Measurements from ENCODE around the gene CTIF. TPM values are rescaled to one million over a fixed set of nuclear protein-coding genes. Genes with fewer than 3 reads are reported as not detected.

CTIF gene
- total RNA-seq, 3 donors from 2014 or later = 13.2 to 50.3 (median 19.6) TPM

DNA sequence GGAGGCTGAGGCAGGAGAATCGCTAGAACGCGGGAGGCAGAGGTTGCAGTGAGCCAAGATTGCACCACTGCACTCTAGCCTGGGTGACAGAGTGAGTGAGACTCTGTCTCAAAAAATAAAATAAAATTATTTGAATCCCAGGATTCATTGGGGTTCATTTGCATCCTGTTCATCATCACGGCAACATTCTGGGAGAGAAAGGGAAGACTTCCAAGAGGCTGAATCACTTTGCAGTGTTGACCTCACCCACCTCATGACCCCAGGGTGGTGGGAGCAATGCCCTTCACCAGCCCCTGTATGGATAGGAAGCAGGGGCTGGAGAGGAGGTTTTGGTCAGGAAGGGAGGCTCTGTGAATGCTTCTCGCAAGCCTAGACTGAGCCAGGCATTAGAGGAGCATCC is 195.6 kb downstream of the CTIF start:
- DNase-seq = no peak
- H3K36me3 ChIP-seq (ENCODE audit: low read depth) = no peaks in the 10 kb centered on the region
- intact Hi-C loops (cut with DNase I, micrococcal nuclease) = no loop called here
- H3K9me3 ChIP-seq = no peaks in the 10 kb centered on the region
- H3K4me3 ChIP-seq = no peak overlapping the region
- ATAC-seq = no peak
- no peak for TF ChIP-seq CTCF (IDR thresholded peaks at IDR 0.05)
- H3K4me1 ChIP-seq (ENCODE audit: low read depth) = no peaks in the 10 kb centered on the region

GRCh38 chr18:48735080-48735676 is 196.3 kb downstream of the CTIF start:
- ATAC-seq (no peak), DNase-seq (no peak)
- H3K36me3 ChIP-seq (ENCODE audit: low read depth) = no peaks in the 10 kb centered on the region
- H3K4me1 ChIP-seq (ENCODE audit: low read depth) = no peaks in the 10 kb centered on the region
- H3K4me3 ChIP-seq = no peak overlapping the region
- intact Hi-C loops (cut with DNase I, micrococcal nuclease) = no loop called here
- H3K9me3 ChIP-seq = no peaks in the 10 kb centered on the region
- TF ChIP-seq CTCF (IDR thresholded peaks at IDR 0.05) = no peak

GRCh38 chr18:48735681-48736255 is 196.9 kb downstream of the CTIF start:
- ATAC-seq (no peak), DNase-seq (no peak)
- no peaks in the 10 kb centered on the region for H3K9me3 ChIP-seq
- no peak overlapping the region for H3K4me3 ChIP-seq
- no peaks in the 10 kb centered on the region for H3K4me1 ChIP-seq (ENCODE audit: low read depth)
- no peaks in the 10 kb centered on the region for H3K36me3 ChIP-seq (ENCODE audit: low read depth)
- no peak for TF ChIP-seq CTCF (IDR thresholded peaks at IDR 0.05)
- intact Hi-C loops (cut with DNase I, micrococcal nuclease) = no loop called here

DNA sequence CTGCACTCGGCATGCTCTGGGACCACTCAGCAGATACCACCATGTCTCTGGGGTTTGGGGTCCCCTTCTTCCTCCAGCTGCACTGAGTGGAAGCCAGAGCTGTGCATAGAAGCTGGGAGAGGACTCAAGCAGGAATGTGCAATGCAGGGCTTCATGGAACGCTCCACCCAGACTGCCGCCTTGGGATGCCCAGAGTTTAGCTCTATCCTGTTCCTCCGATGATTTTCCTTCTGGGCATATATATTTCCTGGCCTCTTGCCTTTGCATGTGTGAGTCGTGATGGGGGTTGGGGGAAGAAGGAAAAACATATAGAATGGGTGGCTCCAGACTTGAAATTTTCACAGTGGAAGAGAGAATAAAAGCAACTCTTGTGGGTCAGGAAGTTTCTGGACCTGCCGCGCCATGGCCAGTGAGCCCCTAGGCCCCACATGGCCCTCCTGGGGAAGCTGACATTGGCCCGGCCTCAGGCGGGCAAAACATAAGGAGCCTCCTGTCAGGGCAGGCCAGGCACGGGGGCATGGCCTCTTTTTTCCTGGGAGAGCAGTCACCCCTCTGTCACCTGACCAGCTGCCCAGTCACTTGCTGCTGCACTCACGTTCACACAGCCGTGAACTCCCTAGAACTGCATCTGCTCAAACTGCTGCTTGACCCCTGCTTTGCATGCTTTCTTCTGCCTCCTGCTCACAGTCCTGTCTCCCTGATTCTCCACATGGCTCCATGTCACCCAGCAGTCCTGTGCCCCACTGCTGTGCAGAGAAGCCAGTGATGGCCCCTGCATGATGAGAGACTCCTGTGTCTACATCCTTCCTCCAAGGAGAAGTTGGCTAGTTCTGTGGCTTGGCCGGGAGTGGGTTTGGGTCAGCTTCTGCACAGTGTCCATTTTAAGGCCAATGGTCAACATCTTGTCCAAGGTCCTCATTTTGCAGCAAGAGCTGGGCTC is 197.8 kb downstream of the CTIF start:
- no peak overlapping the region for H3K4me3 ChIP-seq
- H3K9me3 ChIP-seq = no peaks in the 10 kb centered on the region
- ATAC-seq (no peak), DNase-seq (no peak)
- no peaks in the 10 kb centered on the region for H3K36me3 ChIP-seq (ENCODE audit: low read depth)
- no peak for TF ChIP-seq CTCF (IDR thresholded peaks at IDR 0.05)
- H3K4me1 ChIP-seq (ENCODE audit: low read depth) = no peaks in the 10 kb centered on the region
- intact Hi-C loops (cut with DNase I, micrococcal nuclease) = no loop called here

- H3K4me3 ChIP-seq = no peak overlapping the region
- no peak for ATAC-seq
- intact Hi-C loops (cut with DNase I, micrococcal nuclease) = no loop called here
- no peak for TF ChIP-seq CTCF (IDR thresholded peaks at IDR 0.05)
- H3K4me1 ChIP-seq (ENCODE audit: low read depth) = no peaks in the 10 kb centered on the region
- no peaks in the 10 kb centered on the region for H3K36me3 ChIP-seq (ENCODE audit: low read depth)
- no peaks in the 10 kb centered on the region for H3K9me3 ChIP-seq
- no peak for DNase-seq
These were observed 200.6 kb downstream of the CTIF start for GRCh38 chr18:48739266-48740067.

Measured in mucosa of descending colon (tissue), 3 donors.